Stomach (tissue), 9 donors: ENCODE measurements around the gene L3MBTL1. TPM values are rescaled to one million over a fixed set of nuclear protein-coding genes. Genes with fewer than 3 reads are reported as not detected.

Experiments
- DNase-seq, 2 donors: peaks; one replicate each; pipeline versions ENCODE4 v3.0.0 to v3.0.0-alpha.2; 2013 to 2019
- H3K27ac ChIP-seq, 5 donors: fragments of 200-600 bp in 4 of 5; sonication (generic) in 4 of 5; one replicate each; pipeline ENCODE4 v1.5.1; 2013 to 2019; ENCODE audit warnings: mild to moderate bottlenecking in 1 of 5, moderate library complexity in 1 of 5
- H3K27me3 ChIP-seq, 3 donors: fragments of 200-600 bp; sonication (generic); one replicate each; pipeline ENCODE4 v1.5.1; 2017 to 2019; ENCODE audit warnings: mixed run types in 1 of 3
- H3K36me3 ChIP-seq, 4 donors: fragments of 200-600 bp; sonication (generic); 1 replicate in 3 of 4; 2 replicates in 1 of 4; pipeline ENCODE4 v1.5.1; 2016 to 2019
- H3K4me1 ChIP-seq, 4 donors: fragments of 200-600 bp; sonication (generic); one replicate each; pipeline ENCODE4 v1.5.1; 2016 to 2019
- H3K4me3 ChIP-seq, 4 donors: fragments of 200-600 bp; sonication (generic) in 3 of 4; one replicate each; pipeline ENCODE4 v1.5.1; 2016 to 2019; ENCODE audit warnings: mild to moderate bottlenecking in 1 of 4
- H3K9me3 ChIP-seq, 4 donors: fragments of 200-600 bp; sonication (generic); one replicate each; pipeline ENCODE4 v1.5.1; 2016 to 2019
- EP300 ChIP-seq: sonication (generic); formaldehyde crosslinking; IDR thresholded peaks from one replicate; pipeline ENCODE4 v1.6.1; 2017; ENCODE audit warnings: antibody characterized with exemption
- POLR2A ChIP-seq, 4 donors: fragments of 450-650 bp; IDR thresholded peaks; one replicate each; pipeline ENCODE4 v1.6.1; 2016; ENCODE audit warnings: antibody characterized with exemption in 4 of 4, control low read depth in 2 of 4, mild to moderate bottlenecking in 1 of 4, moderate library complexity in 1 of 4
- POLR2AphosphoS5 ChIP-seq, 3 donors: sonication (generic); formaldehyde crosslinking; IDR thresholded peaks; one replicate each; pipeline ENCODE4 v1.6.1; 2016; ENCODE audit warnings: antibody characterized with exemption in 3 of 3
- WGBS, 5 donors: extraction: QIAGEN DNeasy Blood & Tissue Kit in 3 of 5; methylation state at CpG; one replicate each; pipeline versions ENCODE4 v1.1.5 to v1.1.7; 2013 to 2018; 5-methylcytosine and 5-hydroxymethylcytosine counted together
- intact Hi-C: fragments of 100-400 bp; cut with DNase I; formaldehyde crosslinking; loops from one replicate; pipeline ENCODE4 v1.15.1; 2023; ENCODE audit warnings: low total_unique reads
- polyA plus RNA-seq, 3 donors: library from polyadenylated mRNA; stranded (reverse); fragments of 200-250 nt; gene quantifications; one replicate each; pipeline ENCODE4 v1.2.3, GENCODE V29; 2013
- total RNA-seq, 5 donors: library from RNA; depleted of rRNA; stranded (reverse); fragments of >200 nt; gene quantifications; one replicate each; pipeline versions ENCODE4 v1.1.0 to v1.2.3, GENCODE V29; 2014 to 2016
- TF ChIP-seq, protein P1 (sequence below), 7 experiments: fragments of 450-650 bp in 4 of 7; fragments of 200-600 bp in 3 of 7; sonication (generic) in 3 of 7; IDR thresholded peaks; one replicate each; pipeline ENCODE4 v1.5.1; 2016 to 2019; ENCODE audit warnings: antibody characterized with exemption in 7 of 7, control low read depth in 2 of 7, mild to moderate bottlenecking in 1 of 7
- donor health status: healthy with polysubstance abuse.
- donor health status: Bipolar disorder and iron deficiency.
- donor health status: healthy.

The L3MBTL1 gene
- total and polyA plus RNA-seq, 8 donors: 0.76 to 28.7 (median 8.5) TPM

DNA sequence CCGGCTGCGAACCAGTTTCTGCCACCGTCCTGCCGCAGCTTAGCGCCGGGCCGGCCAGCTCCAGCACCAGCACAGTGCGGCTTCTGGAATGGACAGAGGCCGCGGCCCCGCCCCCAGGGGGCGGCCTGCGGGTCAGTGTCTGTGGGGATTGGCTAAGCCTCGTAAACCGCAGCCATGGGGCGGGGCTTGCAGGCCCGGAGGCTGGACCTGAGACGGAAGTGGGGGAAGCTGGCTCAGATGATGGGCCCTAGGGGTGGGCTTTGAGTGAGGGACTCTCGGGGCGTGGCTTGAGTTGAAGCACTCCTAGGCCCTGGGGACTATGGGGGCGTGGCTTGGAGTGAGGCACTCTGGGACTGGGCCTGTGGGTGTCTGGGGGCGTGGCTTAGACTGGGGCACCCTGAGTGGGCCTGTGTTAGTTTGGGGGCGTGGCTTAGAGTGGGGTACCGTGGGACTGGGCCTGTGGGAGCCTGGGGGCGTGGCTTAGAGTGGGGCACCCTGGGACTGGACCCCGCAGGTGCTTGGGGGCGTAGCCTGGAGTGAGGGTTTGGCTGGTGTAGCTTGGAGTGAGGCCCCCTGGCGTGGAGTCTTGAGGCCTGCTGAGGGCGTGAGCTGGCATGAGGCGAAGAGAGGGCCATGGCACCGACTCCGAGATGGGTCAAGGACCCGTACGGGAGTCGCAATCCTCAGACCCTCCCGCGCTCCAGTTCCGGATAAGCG is 6.6 kb downstream of the L3MBTL1 start:
- H3K4me1 ChIP-seq: peaks cover 0 to 26% (median 22%) of the 10 kb centered on the region in 4 donors
- peak overlapping the region; percentile 37 to 78 (median 69) for H3K27ac ChIP-seq
- intact Hi-C loops: no loop called here
- TF ChIP-seq POLR2AphosphoS5 (IDR thresholded peaks at IDR 0.05) (peak; percentile 22 to 50 (median 50)), POLR2A (IDR thresholded peaks at IDR 0.05) (no peak)
- TF ChIP-seq, protein P1, sequence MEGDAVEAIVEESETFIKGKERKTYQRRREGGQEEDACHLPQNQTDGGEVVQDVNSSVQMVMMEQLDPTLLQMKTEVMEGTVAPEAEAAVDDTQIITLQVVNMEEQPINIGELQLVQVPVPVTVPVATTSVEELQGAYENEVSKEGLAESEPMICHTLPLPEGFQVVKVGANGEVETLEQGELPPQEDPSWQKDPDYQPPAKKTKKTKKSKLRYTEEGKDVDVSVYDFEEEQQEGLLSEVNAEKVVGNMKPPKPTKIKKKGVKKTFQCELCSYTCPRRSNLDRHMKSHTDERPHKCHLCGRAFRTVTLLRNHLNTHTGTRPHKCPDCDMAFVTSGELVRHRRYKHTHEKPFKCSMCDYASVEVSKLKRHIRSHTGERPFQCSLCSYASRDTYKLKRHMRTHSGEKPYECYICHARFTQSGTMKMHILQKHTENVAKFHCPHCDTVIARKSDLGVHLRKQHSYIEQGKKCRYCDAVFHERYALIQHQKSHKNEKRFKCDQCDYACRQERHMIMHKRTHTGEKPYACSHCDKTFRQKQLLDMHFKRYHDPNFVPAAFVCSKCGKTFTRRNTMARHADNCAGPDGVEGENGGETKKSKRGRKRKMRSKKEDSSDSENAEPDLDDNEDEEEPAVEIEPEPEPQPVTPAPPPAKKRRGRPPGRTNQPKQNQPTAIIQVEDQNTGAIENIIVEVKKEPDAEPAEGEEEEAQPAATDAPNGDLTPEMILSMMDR (IDR thresholded peaks at IDR 0.05): peak in 2 of 7 experiments; percentile 25 to 34
- H3K27me3 ChIP-seq: no peaks in the 10 kb centered on the region
- peak overlapping the region; percentile 61 to 79 (median 65) for H3K4me3 ChIP-seq
- peaks cover 0 to 4% (median 0%) of the 10 kb centered on the region in 4 donors for H3K36me3 ChIP-seq
- peak; percentile 98 to 99 for DNase-seq
- WGBS, 5 donors: 44 to 71% (median 49%) methylated on average over 35 to 39 of the region's 39 CpGs
- H3K9me3 ChIP-seq: no peaks in the 10 kb centered on the region

DNA sequence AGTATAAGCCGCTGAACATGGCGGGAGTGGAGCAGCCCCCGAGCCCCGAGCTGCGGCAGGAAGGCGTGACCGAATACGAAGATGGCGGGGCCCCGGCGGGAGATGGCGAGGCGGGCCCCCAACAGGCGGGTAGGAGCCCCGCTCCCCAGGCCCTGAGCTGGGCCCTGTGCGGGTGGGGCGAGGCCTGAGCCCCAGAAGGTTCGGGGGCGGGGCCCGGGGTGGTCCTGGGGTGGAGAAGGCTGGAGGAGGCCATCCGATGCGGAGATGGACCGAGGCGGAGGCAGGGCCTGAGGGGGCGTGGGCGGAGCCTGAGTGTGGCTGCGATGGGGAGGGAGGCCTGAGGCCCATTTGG is 7.1 kb downstream of the L3MBTL1 start:
- Histone ChIP-seq H3K27me3 (no peaks in the 10 kb centered on the region), H3K36me3 (peaks cover 0 to 7% (median 0%) of the 10 kb centered on the region in 4 donors), H3K9me3 (no peaks in the 10 kb centered on the region), H3K27ac (peak overlapping the region; percentile 19 to 78 (median 69)), H3K4me1 (peaks cover 0 to 26% (median 22%) of the 10 kb centered on the region in 4 donors), H3K4me3 (peak overlapping the region; percentile 61 to 79 (median 65))
- intact Hi-C loops: no loop called here
- no peak for DNase-seq
- WGBS, 5 donors: 43 to 61% (median 53%) methylated on average over 20 to 27 of the region's 27 CpGs
- no peak for TF ChIP-seq POLR2A (IDR thresholded peaks at IDR 0.05)
- TF ChIP-seq EP300: no peak
- TF ChIP-seq, protein P1 (IDR thresholded peaks at IDR 0.05): no peak
- TF ChIP-seq POLR2AphosphoS5 (IDR thresholded peaks at IDR 0.05): no peak

DNA sequence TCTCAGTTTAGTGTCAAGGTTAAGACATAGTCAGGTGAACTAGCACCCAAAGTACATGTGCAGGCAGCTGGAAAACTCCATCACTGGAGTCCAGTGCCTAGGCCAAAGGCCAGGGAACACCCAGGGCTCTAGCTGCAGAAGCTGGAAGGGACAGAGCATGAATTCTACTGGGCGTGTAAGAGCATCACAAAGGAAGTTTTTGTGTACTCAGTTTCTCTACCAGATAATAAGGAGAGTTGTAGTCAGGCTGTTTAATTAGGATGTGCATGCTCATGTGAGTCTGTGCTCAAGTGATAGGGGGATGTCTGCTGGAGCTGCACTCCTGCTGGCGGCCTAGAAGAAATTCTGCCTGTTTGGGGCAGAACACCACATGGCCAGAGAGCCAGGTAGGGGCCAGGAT is 8.1 kb downstream of the L3MBTL1 start:
- peaks cover 0 to 14% (median 0%) of the 10 kb centered on the region in 4 donors for H3K36me3 ChIP-seq
- no peak for DNase-seq
- intact Hi-C loops: no loop called here
- no peaks in the 10 kb centered on the region for H3K27me3 ChIP-seq
- no peak overlapping the region for H3K4me3 ChIP-seq
- peaks cover 0 to 26% (median 22%) of the 10 kb centered on the region in 4 donors for H3K4me1 ChIP-seq
- TF ChIP-seq POLR2AphosphoS5 (IDR thresholded peaks at IDR 0.05): no peak
- TF ChIP-seq EP300: no peak
- no peak for TF ChIP-seq POLR2A (IDR thresholded peaks at IDR 0.05)
- TF ChIP-seq, protein P1 (IDR thresholded peaks at IDR 0.05): no peak
- H3K9me3 ChIP-seq: no peaks in the 10 kb centered on the region
- H3K27ac ChIP-seq: no peak overlapping the region
- 62 to 79% (median 78%) methylated on average over 2 of the region's 2 CpGs for WGBS, 5 donors

DNA sequence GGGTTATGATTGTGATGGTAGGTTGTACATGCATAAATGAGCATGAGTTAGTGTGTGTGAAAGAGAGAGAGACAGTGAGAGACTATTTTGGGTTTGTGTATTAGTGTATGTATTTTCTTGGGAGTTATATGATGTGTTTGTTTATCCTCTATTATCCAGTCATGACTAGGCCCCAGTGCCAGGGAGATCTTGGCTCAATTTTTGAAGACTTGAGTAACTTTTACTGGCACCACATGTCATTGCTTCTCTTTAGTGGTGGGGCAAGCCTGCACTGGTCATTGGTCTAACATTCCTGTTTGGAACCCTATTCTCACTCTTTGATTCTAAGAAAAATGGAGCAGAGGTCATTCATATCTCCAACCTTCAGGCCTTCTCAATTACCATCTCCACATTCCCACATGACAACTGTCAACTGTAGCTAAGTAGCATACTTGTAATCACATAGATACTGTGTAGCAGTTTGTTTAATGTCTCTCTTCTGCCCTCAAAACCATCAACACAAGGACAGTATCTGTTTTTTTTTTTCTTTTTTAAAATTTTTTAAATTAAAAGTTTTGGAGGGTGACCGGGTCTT is 8.8 kb downstream of the L3MBTL1 start:
- no peak for TF ChIP-seq POLR2AphosphoS5 (IDR thresholded peaks at IDR 0.05)
- TF ChIP-seq, protein P1 (IDR thresholded peaks at IDR 0.05): no peak
- no peak for TF ChIP-seq EP300
- TF ChIP-seq POLR2A (IDR thresholded peaks at IDR 0.05): no peak
- intact Hi-C loops: no loop called here
- peaks cover 0 to 14% (median 0%) of the 10 kb centered on the region in 4 donors for H3K36me3 ChIP-seq
- no peak overlapping the region for H3K27ac ChIP-seq
- H3K4me3 ChIP-seq: no peak overlapping the region
- 92 to 98% (median 93%) methylated on average over 1 of the region's 1 CpG for WGBS, 5 donors
- no peaks in the 10 kb centered on the region for H3K9me3 ChIP-seq
- no peaks in the 10 kb centered on the region for H3K27me3 ChIP-seq
- peaks cover 0 to 26% (median 22%) of the 10 kb centered on the region in 4 donors for H3K4me1 ChIP-seq
- DNase-seq: no peak
